ENCODE data around the gene SELENOV.

DNA sequence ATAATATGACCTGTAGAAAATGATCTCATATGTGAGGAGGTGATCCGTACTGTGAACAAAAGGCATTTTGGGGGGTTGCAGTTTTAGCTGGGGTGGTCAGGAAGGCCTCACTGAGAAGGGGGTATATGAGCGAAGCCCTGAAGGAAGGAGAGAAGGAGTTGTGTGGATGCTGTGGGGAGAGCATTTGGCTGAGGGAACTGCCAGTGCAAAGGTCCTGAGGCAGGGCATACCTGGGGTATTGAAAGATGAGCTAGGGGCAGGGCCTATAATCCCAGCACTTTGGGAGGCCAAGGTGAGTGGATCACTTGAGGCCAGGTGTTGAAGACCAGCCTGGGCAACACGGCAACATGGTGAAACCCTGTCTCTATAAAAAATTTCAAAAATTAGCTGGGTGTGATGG lies 2.5 kb downstream of the SELENOV start:
- TF ChIP-seq, protein P1, sequence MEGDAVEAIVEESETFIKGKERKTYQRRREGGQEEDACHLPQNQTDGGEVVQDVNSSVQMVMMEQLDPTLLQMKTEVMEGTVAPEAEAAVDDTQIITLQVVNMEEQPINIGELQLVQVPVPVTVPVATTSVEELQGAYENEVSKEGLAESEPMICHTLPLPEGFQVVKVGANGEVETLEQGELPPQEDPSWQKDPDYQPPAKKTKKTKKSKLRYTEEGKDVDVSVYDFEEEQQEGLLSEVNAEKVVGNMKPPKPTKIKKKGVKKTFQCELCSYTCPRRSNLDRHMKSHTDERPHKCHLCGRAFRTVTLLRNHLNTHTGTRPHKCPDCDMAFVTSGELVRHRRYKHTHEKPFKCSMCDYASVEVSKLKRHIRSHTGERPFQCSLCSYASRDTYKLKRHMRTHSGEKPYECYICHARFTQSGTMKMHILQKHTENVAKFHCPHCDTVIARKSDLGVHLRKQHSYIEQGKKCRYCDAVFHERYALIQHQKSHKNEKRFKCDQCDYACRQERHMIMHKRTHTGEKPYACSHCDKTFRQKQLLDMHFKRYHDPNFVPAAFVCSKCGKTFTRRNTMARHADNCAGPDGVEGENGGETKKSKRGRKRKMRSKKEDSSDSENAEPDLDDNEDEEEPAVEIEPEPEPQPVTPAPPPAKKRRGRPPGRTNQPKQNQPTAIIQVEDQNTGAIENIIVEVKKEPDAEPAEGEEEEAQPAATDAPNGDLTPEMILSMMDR (IDR thresholded peaks at IDR 0.05 in 8 of 11, conservative IDR thresholded peaks at IDR 0.05 in 3 of 11), result no peak
- TF ChIP-seq POLR2A (IDR thresholded peaks at IDR 0.05) (no peak), POLR2AphosphoS5 (IDR thresholded peaks at IDR 0.05) (no peak)
